ENCODE measurements around the gene PPCDC. TPM values are rescaled to one million over a fixed set of nuclear protein-coding genes. Genes with fewer than 3 reads are reported as not detected.

Gene PPCDC
- total and polyA plus RNA-seq, 2 of the 4 experiments (the other 2 are of a cell fraction): 13.3 to 16.3 TPM

GRCh38 chr15:75095594-75095993 is 72.2 kb downstream of the PPCDC start:
- H3K4me2 ChIP-seq (ENCODE audit: low read depth, low read length): no peak overlapping the region
- no peak overlapping the region for H3K9ac ChIP-seq (ENCODE audit: low read depth, low read length)
- H3K27ac ChIP-seq (ENCODE audit: insufficient read depth, low read length): no peak overlapping the region
- H4K5ac ChIP-seq (ENCODE audit: low read depth, low read length): no peak overlapping the region
- no peak overlapping the region for H4K91ac ChIP-seq (ENCODE audit: insufficient read depth, low read depth, low read length)
- no peaks in the 10 kb centered on the region for H3K4me1 ChIP-seq (ENCODE audit: control insufficient read depth, insufficient read depth, low read length)
- TF ChIP-seq MAZ (IDR thresholded peaks at IDR 0.05; ENCODE audit: borderline replicate concordance, low read depth, low read length) (no peak), CTCF (conservative IDR thresholded peaks at IDR 0.05; ENCODE audit: low read depth, low read length) (no peak), CEBPB (IDR thresholded peaks at IDR 0.05; ENCODE audit: low read depth, low read length) (no peak), MAFK (IDR thresholded peaks at IDR 0.05; ENCODE audit: low read depth, low read length) (no peak)
- no peak overlapping the region for H2AK9ac ChIP-seq (replicated peaks; ENCODE audit: low read depth, low read length, poor library complexity)
- CTCF ChIA-PET: interaction anchor here (0.5 kb wide), 1 partner anchor 661 kb away, joined by 6 read pairs; no protein-coding TSS in a partner anchor
- intact Hi-C loops (cut with micrococcal nuclease): no loop called here
- H3K9me3 ChIP-seq (ENCODE audit: control insufficient read depth, insufficient read depth, low read length): no peaks in the 10 kb centered on the region
- no peak overlapping the region for H2BK20ac ChIP-seq (ENCODE audit: low read depth, low read length)
- H3K18ac ChIP-seq (ENCODE audit: low read depth, low read length): no peak overlapping the region
- H3K36me3 ChIP-seq (ENCODE audit: control insufficient read depth, insufficient read depth, low read length): no peaks in the 10 kb centered on the region
- POLR2A ChIA-PET (ENCODE audit: unreplicated experiment): no interaction called here
- dilution Hi-C loops (cut with HindIII; ENCODE audit: low sequenced_read_pairs, unreplicated experiment): no loop called here
- no peak overlapping the region for H2AK5ac ChIP-seq (ENCODE audit: low read depth, low read length)
- no peaks in the 10 kb centered on the region for H3K79me1 ChIP-seq (ENCODE audit: low read depth in 1 of 2, low read length in 2 of 2)
- no peaks in the 10 kb centered on the region for H4K20me1 ChIP-seq (ENCODE audit: insufficient read depth, low read length)
- H3K23ac ChIP-seq (ENCODE audit: low read depth, low read length): no peak overlapping the region
- no TSS peak for BruUV-seq (replicated peaks)
- H2BK15ac ChIP-seq (ENCODE audit: low read depth, low read length): no peak overlapping the region
- in situ Hi-C loops (cut with MboI; ENCODE audit: low sequenced_read_pairs): no loop called here
- no peak for DNase-seq
- H2BK120ac ChIP-seq (ENCODE audit: low read depth, low read length): no peak overlapping the region
- H3K27me3 ChIP-seq (ENCODE audit: control insufficient read depth, insufficient read depth, low read length): peaks cover 11% of the 10 kb centered on the region
- H3K9me1 ChIP-seq (ENCODE audit: insufficient read depth, low read length): no peaks in the 10 kb centered on the region
- H4K8ac ChIP-seq (ENCODE audit: low read depth in 2 of 2, low read length in 2 of 2): no peak overlapping the region
- H3K56ac ChIP-seq (ENCODE audit: extremely low read depth, insufficient read depth, low read length): no peak overlapping the region
- 68% methylated on average over 3 of the region's 4 CpGs; no CpG with 5 or more reads in 1 of the 2 experiments for WGBS, 2 experiments (ENCODE audit: extremely low coverage in 2 of 2, insufficient read length in 1 of 2)
- no peak overlapping the region for H3K14ac ChIP-seq (replicated peaks; ENCODE audit: low read depth, low read length)
- ATAC-seq (ENCODE audit: low read depth): no peak
- H2AFZ ChIP-seq (replicated peaks; ENCODE audit: low read length, poor library complexity): no peak overlapping the region
- no peak overlapping the region for H3K4ac ChIP-seq (ENCODE audit: low read depth, low read length)
- no peak overlapping the region for H2BK5ac ChIP-seq (ENCODE audit: low read depth, low read length, poor library complexity, severe bottlenecking)
- H3K4me3 ChIP-seq (ENCODE audit: insufficient read depth, low read depth, low read length): no peak overlapping the region
